AML-193 (cell line): ENCODE measurements around the gene XIRP1.

Experiments used
- DNase-seq, 2 experiments: peaks; one replicate each; lab custom pipeline; 2025; lab: John Stamatoyannopoulos, UW

The XIRP1 gene

GRCh38 chr3:39166932-39167532 is 25.4 kb downstream of the XIRP1 start:
- DNase-seq, result peak; percentile 84 to 90

GRCh38 chr3:39166134-39166710 is 26.2 kb downstream of the XIRP1 start:
- peak; percentile 34 to 61 for DNase-seq

GRCh38 chr3:39165518-39165917 is 26.9 kb downstream of the XIRP1 start:
- DNase-seq, result no peak

- no peak for DNase-seq
Measured at GRCh38 chr3:39164414-39164813, 28.0 kb downstream of the XIRP1 start.

GRCh38 chr3:39158148-39158715 is 34.2 kb downstream of the XIRP1 start:
- DNase-seq, result no peak

GRCh38 chr3:39157359-39157758 is 35.0 kb downstream of the XIRP1 start:
- no peak for DNase-seq

- DNase-seq, result no peak
Measured at GRCh38 chr3:39156421-39156820, 36.0 kb downstream of the XIRP1 start.

GRCh38 chr3:39154280-39155021 is 37.9 kb downstream of the XIRP1 start:
- DNase-seq, result no peak

- no peak for DNase-seq
Measured at GRCh38 chr3:39153977-39154279, 38.5 kb downstream of the XIRP1 start.

GRCh38 chr3:39150803-39151631 is 41.4 kb downstream of the XIRP1 start:
- DNase-seq, result peak in 1 of 2 experiments; percentile 31

- peak in 1 of 2 experiments; percentile 15 for DNase-seq
Measured at GRCh38 chr3:39150148-39150802, 42.1 kb downstream of the XIRP1 start.

- DNase-seq, result no peak
Measured at GRCh38 chr3:39149498-39150147, 42.8 kb downstream of the XIRP1 start.

GRCh38 chr3:39149059-39149455 is 43.3 kb downstream of the XIRP1 start:
- no peak for DNase-seq

- DNase-seq, result no peak
Measured at GRCh38 chr3:39148435-39149058, 43.8 kb downstream of the XIRP1 start.

- peak; percentile 52 to 62 for DNase-seq
Measured at GRCh38 chr3:39147711-39148434, 44.5 kb downstream of the XIRP1 start.

GRCh38 chr3:39146611-39147591 is 45.5 kb downstream of the XIRP1 start:
- DNase-seq, result peak; percentile 62 to 64

GRCh38 chr3:39146083-39146501 is 46.3 kb downstream of the XIRP1 start:
- no peak for DNase-seq

- no peak for DNase-seq
Measured at GRCh38 chr3:39144748-39145380, 47.5 kb downstream of the XIRP1 start.
